Neuronal stem cell (in vitro differentiated cells): Measurements from ENCODE around the gene KDSR.

Experiments
- DNase-seq: peaks from one replicate; pipeline ENCODE4 v3.0.0-alpha.2; 2013; ENCODE audit warnings: low spot score
- H2AFZ ChIP-seq: one replicate; pipeline ENCODE4 v1.6.1; 2013; ENCODE audit warnings: mild to moderate bottlenecking, low read length, inconsistent platforms
- H2AK5ac ChIP-seq: 2 replicates; pipeline ENCODE4 v1.6.1; 2013; ENCODE audit warnings: low read depth, mild to moderate bottlenecking, inconsistent platforms, low read length, moderate library complexity, mixed read lengths
- H2BK120ac ChIP-seq: 2 replicates; pipeline ENCODE4 v1.6.1; 2013; ENCODE audit warnings: low read depth, mild to moderate bottlenecking, inconsistent platforms, low read length, moderate library complexity, mixed read lengths
- H2BK12ac ChIP-seq: one replicate; pipeline ENCODE4 v1.6.1; 2013; ENCODE audit warnings: low read length, inconsistent platforms
- H2BK15ac ChIP-seq: 2 replicates; pipeline ENCODE4 v1.6.1; 2013; ENCODE audit warnings: mild to moderate bottlenecking, low read length, inconsistent platforms, mixed read lengths
- H2BK5ac ChIP-seq: one replicate; pipeline ENCODE4 v1.6.1; 2013; ENCODE audit warnings: inconsistent platforms, mild to moderate bottlenecking, low read length, moderate library complexity
- H3K14ac ChIP-seq: one replicate; pipeline ENCODE4 v1.6.1; 2013; ENCODE audit warnings: low read length, inconsistent platforms
- H3K18ac ChIP-seq: 2 replicates; pipeline ENCODE4 v1.6.1; 2013; ENCODE audit warnings: low read length, inconsistent platforms
- H3K23ac ChIP-seq: 2 replicates; pipeline ENCODE4 v1.6.1; 2013; ENCODE audit warnings: low read depth, mild to moderate bottlenecking, mixed read lengths, low read length, inconsistent platforms; ENCODE audit not compliant: poor library complexity
- H3K27ac ChIP-seq: replicated peaks from 3 replicates; pipeline ENCODE4 v1.5.1; 2013; ENCODE audit warnings: low read length, inconsistent platforms
- H3K27me3 ChIP-seq, 3 experiments: 2 replicates each; pipeline ENCODE4 v1.6.1; 2013; ENCODE audit warnings: low read length in 3 of 3, mild to moderate bottlenecking in 2 of 3, inconsistent platforms in 1 of 3, low read depth in 1 of 3, mixed read lengths in 1 of 3, moderate library complexity in 1 of 3; ENCODE audit not compliant: control insufficient read depth in 3 of 3, insufficient read depth in 3 of 3
- H3K36me3 ChIP-seq, 2 donors: replicated peaks in 1 of 2; 2 replicates each; pipeline ENCODE4 v1.6.1; 2013; ENCODE audit warnings: low read length in 2 of 2; ENCODE audit not compliant: control insufficient read depth in 2 of 2, insufficient read depth in 2 of 2
- H3K4ac ChIP-seq: 2 replicates; pipeline ENCODE4 v1.6.1; 2013; ENCODE audit warnings: inconsistent platforms, mild to moderate bottlenecking, low read length, moderate library complexity
- H3K4me1 ChIP-seq, 2 donors: 1 replicate in 1 of 2; 2 replicates in 1 of 2; pipeline ENCODE4 v1.6.1; 2013; ENCODE audit warnings: low read length in 2 of 2, low read depth in 1 of 2; ENCODE audit not compliant: control insufficient read depth in 2 of 2, insufficient read depth in 1 of 2
- H3K4me2 ChIP-seq: one replicate; pipeline ENCODE4 v1.6.1; 2013; ENCODE audit warnings: mild to moderate bottlenecking, low read length, inconsistent platforms; ENCODE audit not compliant: insufficient read depth, poor library complexity, severe bottlenecking
- H3K4me3 ChIP-seq, 2 donors: 2 replicates each; pipeline ENCODE4 v1.5.1; 2013; ENCODE audit warnings: low read length in 2 of 2, mild to moderate bottlenecking in 2 of 2, inconsistent platforms in 1 of 2, moderate library complexity in 1 of 2
- H3K79me1 ChIP-seq: one replicate; pipeline ENCODE4 v1.6.1; 2013; ENCODE audit warnings: low read depth, mild to moderate bottlenecking, inconsistent platforms, low read length, moderate library complexity
- H3K9ac ChIP-seq: one replicate; pipeline ENCODE4 v1.6.1; 2013; ENCODE audit warnings: mild to moderate bottlenecking, low read depth, low read length, inconsistent platforms; ENCODE audit not compliant: poor library complexity
- H3K9me3 ChIP-seq, 2 donors: replicated peaks in 1 of 2; 2 replicates each; pipeline versions ENCODE3 to v1.6.1; 2013; ENCODE audit warnings: low read length in 2 of 2, mild to moderate bottlenecking in 2 of 2, inconsistent platforms in 1 of 2, low read depth in 1 of 2, mixed read lengths in 1 of 2, moderate library complexity in 1 of 2; ENCODE audit not compliant: control insufficient read depth in 2 of 2, insufficient read depth in 1 of 2
- H4K8ac ChIP-seq: one replicate; pipeline ENCODE4 v1.6.1; 2013; ENCODE audit warnings: low read depth, mild to moderate bottlenecking, inconsistent platforms, low read length, moderate library complexity
- H4K91ac ChIP-seq: one replicate; pipeline ENCODE4 v1.6.1; 2013; ENCODE audit warnings: low read length, low read depth, mild to moderate bottlenecking, inconsistent platforms; ENCODE audit not compliant: poor library complexity
- WGBS, 2 donors: extraction: QIAGEN DNeasy Blood & Tissue Kit; methylation state at CpG; one replicate each; pipeline ENCODE4 v1.1.7; 2013; ENCODE audit warnings: missing lambda C conversion rate in 2 of 2, mixed read lengths in 1 of 2; ENCODE audit not compliant: insufficient read length in 2 of 2, insufficient replicate concordance in 1 of 2; ENCODE audit errors: extremely low coverage in 2 of 2; 5-methylcytosine and 5-hydroxymethylcytosine counted together

Gene KDSR

DNA sequence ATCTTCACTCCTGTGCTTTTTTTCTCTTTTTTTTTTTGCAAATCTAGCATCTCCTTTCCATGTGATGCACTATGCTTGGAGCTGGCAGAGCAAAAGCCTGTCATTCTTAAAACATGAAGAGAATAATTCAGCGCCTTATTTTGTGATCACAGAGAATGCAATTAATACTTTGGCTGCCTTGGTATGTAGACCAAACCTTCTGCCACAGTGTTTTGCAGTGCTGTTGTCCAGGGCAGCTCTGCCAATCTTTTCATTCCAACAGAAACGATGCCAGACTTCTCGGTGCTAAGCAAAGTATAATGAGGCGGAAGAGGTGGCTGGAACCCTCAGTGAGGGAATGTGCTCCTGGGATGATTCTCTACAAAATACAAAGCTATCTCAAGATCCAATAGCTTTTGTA, 73.1 kb downstream of the KDSR start:
- WGBS, 2 donors: no CpG with 5 or more reads among the region's 4 CpGs

DNA sequence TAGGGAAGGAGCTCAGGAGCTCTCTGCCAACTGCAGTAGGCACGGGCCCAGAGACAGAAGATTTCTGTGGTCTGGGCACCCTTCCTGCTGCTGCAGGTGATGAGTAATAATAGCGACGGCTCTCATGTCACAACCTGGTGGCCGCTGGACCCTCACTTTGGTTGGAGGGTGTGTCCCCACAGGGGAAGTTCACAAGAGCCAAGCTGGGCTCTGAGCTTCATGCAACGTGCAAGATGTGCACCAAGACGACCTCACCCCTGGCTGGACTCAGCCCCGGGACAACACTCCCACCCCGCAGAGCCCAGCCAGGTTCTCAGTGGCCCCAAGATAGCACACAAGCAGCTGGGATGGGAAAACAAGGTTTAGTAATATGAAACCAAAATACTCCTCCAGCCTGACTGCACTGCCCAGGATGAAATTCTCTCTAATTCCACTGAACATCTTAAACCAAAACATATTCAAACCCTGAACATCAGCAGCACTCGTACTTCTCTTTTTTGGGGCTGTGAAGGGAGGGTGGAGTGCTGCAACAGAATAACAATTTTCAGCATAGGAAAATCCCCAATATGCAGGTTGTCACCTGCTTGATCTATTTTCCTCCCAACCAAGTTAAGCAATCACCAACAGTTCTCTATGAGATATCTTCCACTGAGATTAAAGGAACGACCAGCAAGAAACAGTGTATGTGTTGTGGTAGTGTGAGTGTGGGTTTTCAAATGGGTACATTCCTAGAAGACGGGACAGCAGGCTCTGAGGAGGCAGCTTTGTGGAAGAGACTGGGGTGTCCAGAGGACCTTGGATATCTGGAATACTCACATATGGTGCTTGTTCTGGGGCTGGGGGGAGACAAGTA, 73.9 kb downstream of the KDSR start:
- Histone ChIP-seq H3K4me1 (peaks cover 0 to 10% of the 10 kb centered on the region in 2 donors), H2BK5ac (no peak overlapping the region), H3K23ac (no peak overlapping the region), H3K36me3 (peaks cover 0 to 17% of the 10 kb centered on the region in 2 donors), H3K9ac (no peak overlapping the region), H3K9me3 (no peaks in the 10 kb centered on the region), H3K18ac (peak overlapping the region; percentile 36), H2BK120ac (no peak overlapping the region), H3K14ac (no peak overlapping the region), H4K8ac (no peak overlapping the region), H2BK12ac (peak overlapping the region; percentile 26), H4K91ac (no peak overlapping the region), H2AFZ (no peak overlapping the region), H3K79me1 (no peaks in the 10 kb centered on the region), H2AK5ac (no peak overlapping the region), H3K27me3 (no peaks in the 10 kb centered on the region), H3K4ac (no peak overlapping the region), H3K4me2 (no peak overlapping the region), H3K4me3 (peak overlapping the region in 1 of 2 donors; percentile 32), H2BK15ac (no peak overlapping the region), H3K27ac (no peak overlapping the region)
- DNase-seq: no peak
- WGBS, 2 donors: no CpG with 5 or more reads among the region's 11 CpGs

More for the DNA sequence above, 73.1 kb downstream of the KDSR start:
- Histone ChIP-seq H3K9me3 (no peaks in the 10 kb centered on the region), H3K18ac (no peak overlapping the region), H3K23ac (no peak overlapping the region), H3K4me1 (peaks cover 0 to 10% of the 10 kb centered on the region in 2 donors), H4K8ac (no peak overlapping the region), H3K4ac (no peak overlapping the region), H3K14ac (no peak overlapping the region), H3K36me3 (peaks cover 0 to 20% of the 10 kb centered on the region in 2 donors), H3K27ac (no peak overlapping the region), H3K9ac (no peak overlapping the region), H4K91ac (no peak overlapping the region), H2BK5ac (no peak overlapping the region), H3K4me2 (no peak overlapping the region), H2AK5ac (no peak overlapping the region), H2BK15ac (no peak overlapping the region), H3K79me1 (no peaks in the 10 kb centered on the region), H3K4me3 (no peak overlapping the region), H2AFZ (no peak overlapping the region), H3K27me3 (no peaks in the 10 kb centered on the region), H2BK12ac (no peak overlapping the region), H2BK120ac (no peak overlapping the region)
- no peak for DNase-seq

DNA sequence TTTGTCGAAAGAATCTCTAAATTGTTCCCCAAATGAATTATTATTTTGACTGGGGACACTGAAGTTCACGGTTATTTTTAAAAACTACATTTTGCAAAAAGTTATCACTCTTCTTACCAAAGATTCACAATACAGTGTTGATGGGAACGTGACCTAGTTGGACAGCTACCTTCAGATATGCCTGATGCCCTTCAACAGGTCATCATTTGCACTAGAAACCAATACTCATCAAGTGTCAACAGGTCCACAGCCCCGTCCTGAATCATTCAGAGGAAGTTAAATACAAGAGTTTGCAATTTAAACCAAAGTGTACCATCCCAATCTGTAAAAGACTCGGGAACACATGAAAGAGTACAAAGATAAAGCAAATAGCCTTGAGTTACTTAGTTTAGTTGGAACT, 75.7 kb downstream of the KDSR start:
- no peak overlapping the region for H3K4me3 ChIP-seq
- H3K9me3 ChIP-seq: no peaks in the 10 kb centered on the region
- no peaks in the 10 kb centered on the region for H3K79me1 ChIP-seq
- peaks cover 0 to 16% of the 10 kb centered on the region in 2 donors for H3K36me3 ChIP-seq
- H3K18ac ChIP-seq: no peak overlapping the region
- no CpG with 5 or more reads among the region's 5 CpGs for WGBS, 2 donors
- H2BK120ac ChIP-seq: no peak overlapping the region
- H2AK5ac ChIP-seq: no peak overlapping the region
- H3K23ac ChIP-seq: no peak overlapping the region
- H2AFZ ChIP-seq: no peak overlapping the region
- no peak overlapping the region for H3K4me2 ChIP-seq
- peaks cover 0 to 10% of the 10 kb centered on the region in 2 donors for H3K4me1 ChIP-seq
- no peak for DNase-seq
- no peak overlapping the region for H4K91ac ChIP-seq
- H3K9ac ChIP-seq: no peak overlapping the region
- H4K8ac ChIP-seq: no peak overlapping the region
- no peak overlapping the region for H3K14ac ChIP-seq
- no peak overlapping the region for H2BK12ac ChIP-seq
- no peak overlapping the region for H3K4ac ChIP-seq
- no peak overlapping the region for H2BK5ac ChIP-seq
- no peaks in the 10 kb centered on the region for H3K27me3 ChIP-seq
- no peak overlapping the region for H3K27ac ChIP-seq
- no peak overlapping the region for H2BK15ac ChIP-seq

- Histone ChIP-seq H2AK5ac (no peak overlapping the region), H3K9me3 (no peaks in the 10 kb centered on the region), H3K36me3 (peaks cover 0 to 16% of the 10 kb centered on the region in 2 donors), H3K4me1 (peaks cover 0 to 10% of the 10 kb centered on the region in 2 donors), H3K18ac (no peak overlapping the region), H4K91ac (no peak overlapping the region), H3K27ac (peak overlapping the region; percentile 63), H2AFZ (no peak overlapping the region), H3K9ac (no peak overlapping the region), H3K27me3 (no peaks in the 10 kb centered on the region), H2BK15ac (no peak overlapping the region), H2BK12ac (no peak overlapping the region), H3K4me3 (no peak overlapping the region), H2BK5ac (no peak overlapping the region), H4K8ac (no peak overlapping the region), H3K14ac (no peak overlapping the region), H3K4me2 (no peak overlapping the region), H3K4ac (no peak overlapping the region), H3K79me1 (no peaks in the 10 kb centered on the region), H3K23ac (no peak overlapping the region), H2BK120ac (no peak overlapping the region)
- no peak for DNase-seq
- WGBS, 2 donors: no CpG with 5 or more reads among the region's 7 CpGs
These were observed 76.2 kb downstream of the KDSR start for GRCh38 chr18:63290821-63291200.
